ENCODE data around the gene GADD45G.

The GADD45G gene

DNA sequence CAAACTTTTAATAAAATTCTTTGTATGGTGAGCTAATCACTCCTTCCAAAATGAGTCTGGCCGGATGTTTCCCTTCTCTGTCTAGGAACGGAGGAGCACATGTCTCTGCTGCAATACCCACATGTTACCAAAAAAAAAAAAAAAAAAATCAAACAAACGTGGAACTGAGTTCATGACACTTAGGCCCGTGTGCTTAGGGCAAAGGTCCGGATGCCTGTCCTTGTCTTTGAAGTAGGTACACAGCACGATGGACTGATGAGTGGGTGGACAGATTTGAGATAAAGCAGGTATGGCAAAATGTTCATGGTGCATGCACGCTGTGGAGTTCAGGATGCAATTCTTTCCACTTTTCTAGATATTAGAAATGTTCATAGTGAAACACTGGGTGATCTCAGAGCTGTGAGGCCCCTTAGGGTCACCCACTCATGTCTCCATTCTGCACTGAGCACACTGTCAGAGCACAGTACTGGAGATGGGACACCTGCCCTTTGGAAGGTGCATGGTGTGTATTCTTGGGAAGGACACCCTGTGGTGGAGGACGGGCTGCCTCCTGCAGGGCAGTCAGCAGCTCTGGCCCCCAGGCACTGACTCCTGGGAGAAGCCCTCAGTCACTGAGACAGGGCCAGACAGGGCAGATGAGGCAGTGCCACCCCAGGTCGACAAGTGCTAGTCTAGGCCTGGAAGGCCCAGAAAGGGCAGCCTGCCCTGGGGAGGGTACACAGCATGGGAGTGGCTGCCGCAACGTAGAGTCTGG is 43.6 kb downstream of the GADD45G start:
- no peak for DNase-seq (ENCODE audit: low read depth in 2 of 3, low spot score in 1 of 3)

DNA sequence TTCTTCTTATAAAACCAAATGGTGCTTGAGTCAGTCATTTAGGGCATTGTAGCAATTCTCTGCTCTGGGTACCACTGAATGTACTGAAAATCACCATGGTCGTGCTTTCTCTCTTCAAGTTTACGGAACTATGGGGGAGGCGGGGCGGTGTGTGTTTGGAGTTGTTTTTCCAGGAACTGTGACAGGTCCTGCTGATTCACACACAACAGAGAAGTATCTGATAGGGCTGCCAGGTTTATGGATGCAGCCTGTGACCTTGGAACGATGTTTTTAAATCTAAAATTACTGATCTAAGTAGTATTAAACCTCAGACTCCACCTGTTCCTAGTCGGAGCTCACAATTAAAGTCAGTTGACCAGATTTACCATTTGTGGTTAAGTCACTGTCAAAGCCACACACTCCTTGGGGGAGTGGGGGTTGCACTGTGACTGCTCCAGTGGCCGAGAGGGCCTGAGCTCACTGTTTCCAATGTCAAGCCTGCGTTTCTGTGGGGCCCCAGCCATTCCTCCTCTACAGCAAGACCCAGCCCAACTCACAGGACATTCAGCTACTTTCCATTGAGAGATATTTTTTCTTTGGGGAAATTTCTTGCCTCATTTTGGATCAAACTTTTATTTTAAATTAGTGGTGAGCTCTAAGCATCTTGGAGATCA is 44.4 kb downstream of the GADD45G start:
- no peak for DNase-seq (ENCODE audit: low read depth in 2 of 3, low spot score in 1 of 3)

DNA sequence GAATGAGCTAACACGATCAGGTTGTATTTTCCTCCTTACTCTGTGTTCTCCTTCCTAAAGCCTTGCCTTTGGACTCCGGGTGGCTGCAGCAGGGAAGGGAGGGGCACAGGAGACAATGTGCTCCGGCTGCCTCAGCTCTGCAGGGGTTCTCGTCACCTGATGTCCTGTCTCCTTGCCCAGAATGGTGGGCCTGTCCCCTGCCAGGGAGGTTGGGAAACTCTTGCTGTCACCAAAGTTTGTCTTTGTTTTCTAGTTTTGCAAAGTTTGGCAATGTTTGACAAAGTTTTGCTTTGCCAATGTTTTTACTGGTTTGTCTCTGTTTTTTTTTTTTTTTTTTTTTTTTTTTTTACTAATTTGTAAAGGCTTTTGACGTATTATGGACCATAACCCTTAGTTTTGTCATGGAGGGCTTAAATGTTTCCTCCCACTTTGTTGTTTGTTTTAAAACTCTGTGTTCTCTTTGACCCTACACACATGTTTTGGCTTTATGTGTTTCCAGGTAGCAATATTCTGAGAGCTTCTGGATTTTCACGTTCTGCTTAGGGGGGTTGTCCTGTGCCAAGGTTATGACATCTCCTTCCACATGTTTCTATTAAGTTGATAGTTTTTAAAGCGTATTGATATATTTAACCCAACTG is 49.3 kb downstream of the GADD45G start:
- DNase-seq (ENCODE audit: low read depth in 2 of 3, low spot score in 1 of 3) = no peak

DNA sequence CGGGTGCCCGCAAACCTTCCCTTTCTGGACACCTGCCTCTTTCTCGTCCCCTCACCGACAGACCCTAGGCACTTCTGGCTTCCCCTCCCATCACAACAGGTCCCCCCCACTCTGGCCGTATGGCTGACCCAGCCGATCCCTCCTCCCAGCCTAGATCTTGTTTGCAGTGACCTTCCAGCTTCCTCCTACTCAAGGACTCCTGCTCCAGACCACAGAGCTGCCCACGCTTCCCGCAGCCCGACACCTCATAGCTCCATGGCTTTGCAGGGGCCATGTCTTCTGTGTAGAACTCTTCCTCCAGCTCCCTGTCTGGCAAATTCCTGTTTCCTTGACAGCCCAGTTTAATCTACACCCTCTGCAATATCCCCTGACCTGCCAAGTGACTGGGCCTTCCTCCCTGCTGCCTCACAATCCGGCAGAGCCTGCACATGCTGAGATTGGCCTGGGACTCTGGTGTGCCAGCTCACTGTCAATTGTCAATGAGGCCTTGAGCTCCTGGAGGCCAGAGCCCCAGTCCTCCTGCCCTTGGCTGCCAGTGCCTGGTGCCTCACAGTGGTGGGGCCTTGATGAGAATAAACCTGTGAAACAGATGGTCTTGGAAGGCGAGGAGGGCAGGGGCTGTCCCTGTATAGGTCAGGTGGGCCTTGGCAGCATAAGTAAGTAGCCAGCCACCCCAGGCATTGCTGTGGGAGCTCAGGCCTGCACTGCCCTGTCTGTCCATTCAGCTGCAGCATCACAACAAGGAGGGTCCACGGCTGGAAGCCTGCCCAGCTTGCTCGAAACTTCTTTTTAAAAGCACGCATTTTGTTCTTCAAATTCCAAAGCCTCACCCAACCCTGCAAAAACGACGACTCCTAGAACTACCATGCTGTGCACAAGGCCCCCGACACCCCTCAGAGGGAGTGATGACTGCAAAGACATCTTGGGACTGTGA is 50.5 kb downstream of the GADD45G start:
- DNase-seq (ENCODE audit: low read depth in 2 of 3, low spot score in 1 of 3) = no peak
